B cell (primary cell): ENCODE results near the gene ZNF211. TPM values are rescaled to one million over a fixed set of nuclear protein-coding genes. Genes with fewer than 3 reads are reported as not detected.
A peak's percentile ranks its signal among the peaks of the same experiment; 100 is the strongest.

Experiments used
- ATAC-seq: fragments of 200-7000 bp; cut with Tn5 transposase; one replicate; pipeline ENCODE4 v1.10.0; 2021; ENCODE audit warnings: low read depth, mild to moderate bottlenecking, moderate number of reproducible peaks, moderate library complexity
- CTCF ChIA-PET: fragments of 350-600 bp; sonication (Branson Sonifier 250); formaldehyde crosslinking; loops from one replicate; lab custom pipeline; 2021; ENCODE audit warnings: antibody characterized with exemption, inconsistent platforms; lab: Charles Lee
- POLR2A ChIA-PET: fragments of 350-600 bp; sonication (Branson Sonifier 250); formaldehyde crosslinking; loops from one replicate; lab custom pipeline; 2021; ENCODE audit warnings: antibody characterized with exemption; lab: Charles Lee
- DNase-seq: peaks from one replicate; pipeline ENCODE4 v3.0.0; 2013
- H2AFZ ChIP-seq: 2 replicates; pipeline ENCODE4 v1.6.1; 2012; ENCODE audit warnings: mild to moderate bottlenecking, low read depth, low read length; ENCODE audit not compliant: insufficient read depth, poor library complexity, severe bottlenecking
- H3K27ac ChIP-seq, 2 donors: 1 replicate in 1 of 2; 2 replicates in 1 of 2; pipeline ENCODE4 v1.5.1; 2012 to 2013; ENCODE audit warnings: low read length in 2 of 2, mild to moderate bottlenecking in 2 of 2, moderate library complexity in 1 of 2
- H3K27me3 ChIP-seq, 4 experiments: fragments of 200-600 bp in 1 of 4; sonication (generic) in 1 of 4; replicated peaks in 1 of 4; 1 replicate in 2 of 4; 2 replicates in 2 of 4; pipeline versions ENCODE4 v1.6.1 to v1.7.0; 2013 to 2016; ENCODE audit warnings: low read length in 3 of 4, mild to moderate bottlenecking in 2 of 4, mixed read lengths in 1 of 4, moderate library complexity in 1 of 4; ENCODE audit not compliant: insufficient read depth in 4 of 4, control insufficient read depth in 3 of 4; ENCODE audit errors: control extremely low read depth in 1 of 4
- H3K36me3 ChIP-seq, 2 experiments: replicated peaks in 1 of 2; 1 replicate in 1 of 2; 2 replicates in 1 of 2; pipeline versions ENCODE4 v1.6.1 to v1.7.1; 2013; ENCODE audit warnings: low read length in 1 of 2; ENCODE audit not compliant: insufficient read depth in 2 of 2, control insufficient read depth in 1 of 2; ENCODE audit errors: control extremely low read depth in 1 of 2, extremely low read depth in 1 of 2
- H3K4me1 ChIP-seq, 2 donors: fragments of 200-600 bp in 1 of 2; sonication (generic) in 1 of 2; 1 replicate in 1 of 2; 2 replicates in 1 of 2; pipeline versions ENCODE4 v1.5.1 to v1.6.1; 2013 to 2017; ENCODE audit warnings: low read length in 2 of 2; ENCODE audit not compliant: control insufficient read depth in 2 of 2, insufficient read depth in 2 of 2
- H3K4me2 ChIP-seq: replicated peaks from 2 replicates; pipeline ENCODE3; 2012; ENCODE audit warnings: mild to moderate bottlenecking, low read depth, low read length; ENCODE audit not compliant: poor library complexity, severe bottlenecking
- H3K4me3 ChIP-seq, 5 experiments: fragments of 200-600 bp in 1 of 5; sonication (generic) in 1 of 5; 1 replicate in 3 of 5; 2 replicates in 2 of 5; pipeline versions ENCODE4 v1.5.1 to v1.7.0; 2011 to 2016; ENCODE audit warnings: low read length in 4 of 5, mild to moderate bottlenecking in 4 of 5, low read depth in 2 of 5, control low read depth in 1 of 5, moderate library complexity in 1 of 5; ENCODE audit not compliant: insufficient read depth in 1 of 5; ENCODE audit errors: control extremely low read depth in 1 of 5, extremely low read depth in 1 of 5
- H3K79me2 ChIP-seq: fragments of 200-600 bp; sonication (generic); one replicate; pipeline ENCODE4 v1.6.0; 2016; ENCODE audit warnings: low read length; ENCODE audit not compliant: control insufficient read depth, insufficient read depth
- H3K9ac ChIP-seq: fragments of 200-600 bp; sonication (generic); 2 replicates; pipeline ENCODE4 v1.6.1; 2017; ENCODE audit warnings: mild to moderate bottlenecking, low read length, moderate library complexity
- H3K9me3 ChIP-seq, 3 donors: one replicate each; pipeline versions ENCODE4 v1.6.1 to v1.7.1; 2013; ENCODE audit warnings: low read length in 2 of 3; ENCODE audit not compliant: control insufficient read depth in 2 of 3, insufficient read depth in 1 of 3; ENCODE audit errors: control extremely low read depth in 1 of 3
- H4K20me1 ChIP-seq: 2 replicates; pipeline ENCODE4 v1.6.0; 2012; ENCODE audit warnings: mild to moderate bottlenecking, low read length; ENCODE audit not compliant: insufficient read depth, control insufficient read depth, poor library complexity, severe bottlenecking
- H3K27ac Mint-ChIP-seq: one replicate; pipeline ENCODE4 v1.8.0; 2021; ENCODE audit warnings: mixed read lengths
- H3K27me3 Mint-ChIP-seq: one replicate; pipeline ENCODE4 v1.8.0; 2021; ENCODE audit warnings: mixed read lengths
- H3K4me1 Mint-ChIP-seq: one replicate; pipeline ENCODE4 v1.8.0; 2021; ENCODE audit warnings: mixed read lengths
- H3K4me3 Mint-ChIP-seq: one replicate; pipeline ENCODE4 v1.8.0; 2021; ENCODE audit warnings: mixed read lengths
- H3K9me3 Mint-ChIP-seq: one replicate; pipeline ENCODE4 v1.8.0; 2022; ENCODE audit warnings: mixed read lengths; ENCODE audit not compliant: insufficient read depth
- EZH2 ChIP-seq: IDR thresholded peaks from 2 replicates; pipeline ENCODE4 v1.6.1; 2012; ENCODE audit warnings: borderline replicate concordance, low read depth, mild to moderate bottlenecking, moderate library complexity, low read length; ENCODE audit not compliant: insufficient read depth, poor library complexity, severe bottlenecking
- WGBS: methylation state at CpG from one replicate; pipeline ENCODE4 v1.1.5; 2013; ENCODE audit warnings: missing lambda C conversion rate; ENCODE audit not compliant: insufficient coverage; 5-methylcytosine and 5-hydroxymethylcytosine counted together
- intact Hi-C: fragments of 100-400 bp; cut with micrococcal nuclease; formaldehyde crosslinking; loops from one replicate; pipeline ENCODE4 v1.10.0; 2022
- polyA plus RNA-seq: library from polyadenylated mRNA; depleted of rRNA; stranded (reverse); fragments of >200 nt; gene quantifications from 2 replicates; pipeline ENCODE4 v1.2.3, GENCODE V29; 2012
- total RNA-seq, 2 donors: library from RNA; stranded (reverse); fragments of 120-200 nt in 1 of 2; gene quantifications; 1 replicate in 1 of 2; 2 replicates in 1 of 2; pipeline versions ENCODE4 v1.2.3 to v1.2.4, GENCODE V29; 2013 to 2022
- TF ChIP-seq, protein P1 (sequence below): fragments of 200-600 bp; IDR thresholded peaks from one replicate; pipeline ENCODE4 v1.8.0; 2022; ENCODE audit warnings: antibody characterized with exemption, mild to moderate bottlenecking

The ZNF211 gene
- total and polyA plus RNA-seq, 2 donors (not counting 1 experiment from before 2014, with no cell fraction given): 24.4 to 53.5 TPM

- H4K20me1 ChIP-seq: no peaks in the 10 kb centered on the region
- TF ChIP-seq, protein P1, sequence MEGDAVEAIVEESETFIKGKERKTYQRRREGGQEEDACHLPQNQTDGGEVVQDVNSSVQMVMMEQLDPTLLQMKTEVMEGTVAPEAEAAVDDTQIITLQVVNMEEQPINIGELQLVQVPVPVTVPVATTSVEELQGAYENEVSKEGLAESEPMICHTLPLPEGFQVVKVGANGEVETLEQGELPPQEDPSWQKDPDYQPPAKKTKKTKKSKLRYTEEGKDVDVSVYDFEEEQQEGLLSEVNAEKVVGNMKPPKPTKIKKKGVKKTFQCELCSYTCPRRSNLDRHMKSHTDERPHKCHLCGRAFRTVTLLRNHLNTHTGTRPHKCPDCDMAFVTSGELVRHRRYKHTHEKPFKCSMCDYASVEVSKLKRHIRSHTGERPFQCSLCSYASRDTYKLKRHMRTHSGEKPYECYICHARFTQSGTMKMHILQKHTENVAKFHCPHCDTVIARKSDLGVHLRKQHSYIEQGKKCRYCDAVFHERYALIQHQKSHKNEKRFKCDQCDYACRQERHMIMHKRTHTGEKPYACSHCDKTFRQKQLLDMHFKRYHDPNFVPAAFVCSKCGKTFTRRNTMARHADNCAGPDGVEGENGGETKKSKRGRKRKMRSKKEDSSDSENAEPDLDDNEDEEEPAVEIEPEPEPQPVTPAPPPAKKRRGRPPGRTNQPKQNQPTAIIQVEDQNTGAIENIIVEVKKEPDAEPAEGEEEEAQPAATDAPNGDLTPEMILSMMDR: no peak
- TF ChIP-seq EZH2: no peak
- no peak overlapping the region for H3K27ac ChIP-seq
- H2AFZ ChIP-seq: no peak overlapping the region
- H3K4me3 ChIP-seq: peak overlapping the region in 1 of 5 experiments; percentile 97
- intact Hi-C loops: no loop called here
- no peaks in the 10 kb centered on the region for H3K27me3 ChIP-seq
- no peak for DNase-seq
- H3K27me3 Mint-ChIP-seq: no peaks in the 10 kb centered on the region
- ATAC-seq: no peak
- CTCF ChIA-PET: no interaction called here
- peak overlapping the region; percentile 94 for H3K9ac ChIP-seq
- H3K4me1 ChIP-seq: peaks cover 14 to 21% of the 10 kb centered on the region in 2 donors
- H3K9me3 Mint-ChIP-seq: peaks cover 32% of the 10 kb centered on the region
- H3K4me3 Mint-ChIP-seq: peak overlapping the region; percentile 93
- peak overlapping the region; percentile 90 for H3K27ac Mint-ChIP-seq
- H3K79me2 ChIP-seq: peaks cover 69% of the 10 kb centered on the region
- POLR2A ChIA-PET: no interaction called here
- peak overlapping the region; percentile 89 for H3K4me2 ChIP-seq
- WGBS: no CpG with 5 or more reads among the region's 3 CpGs
- H3K4me1 Mint-ChIP-seq: peaks cover 40% of the 10 kb centered on the region
- H3K36me3 ChIP-seq: peaks cover 14 to 41% of the 10 kb centered on the region in 2 experiments
- H3K9me3 ChIP-seq: peaks cover 6 to 58% (median 55%) of the 10 kb centered on the region in 3 donors
Observed at GRCh38 chr19:57615346-57615745, 17.6 kb upstream of the ZNF211 start.

GRCh38 chr19:57620673-57621348 is 12.2 kb upstream of the ZNF211 start:
- H2AFZ ChIP-seq: no peak overlapping the region
- H3K9me3 Mint-ChIP-seq: peaks cover 40% of the 10 kb centered on the region
- CTCF ChIA-PET: no interaction called here
- TF ChIP-seq, protein P1: no peak
- TF ChIP-seq EZH2: no peak
- H3K27me3 Mint-ChIP-seq: no peaks in the 10 kb centered on the region
- H3K27me3 ChIP-seq: no peaks in the 10 kb centered on the region
- H3K9ac ChIP-seq: no peak overlapping the region
- peaks cover 22% of the 10 kb centered on the region for H3K4me1 Mint-ChIP-seq
- no peak overlapping the region for H3K4me3 ChIP-seq
- no peak overlapping the region for H3K27ac Mint-ChIP-seq
- H3K79me2 ChIP-seq: peaks cover 50% of the 10 kb centered on the region
- 97% methylated on average over 3 of the region's 10 CpGs for WGBS
- intact Hi-C loops: no loop called here
- no peak for ATAC-seq
- POLR2A ChIA-PET: no interaction called here
- H3K4me2 ChIP-seq: no peak overlapping the region
- no peaks in the 10 kb centered on the region for H4K20me1 ChIP-seq
- DNase-seq: no peak
- no peak overlapping the region for H3K27ac ChIP-seq
- no peaks in the 10 kb centered on the region for H3K4me1 ChIP-seq
- H3K4me3 Mint-ChIP-seq: no peak overlapping the region
- H3K36me3 ChIP-seq: peaks cover 23 to 66% of the 10 kb centered on the region in 2 experiments
- H3K9me3 ChIP-seq: peaks cover 12 to 90% (median 72%) of the 10 kb centered on the region in 3 donors
